GM12878 (cell line): Measurements from ENCODE around the gene MT1E. TPM values are rescaled to one million over a fixed set of nuclear protein-coding genes. Genes with fewer than 3 reads are reported as not detected.
"Not testable (repeated sequence)": the region's sequence is repeated elsewhere in the genome, so short reads cannot be mapped to it uniquely, and the experiment has no call there.

Experiments
- ATAC-seq: fragments of 200-7000 bp; cut with Tn5 transposase; 3 replicates; pipeline ENCODE4 v1.9.1; 2020; ENCODE audit warnings: mild to moderate bottlenecking, moderate library complexity
- BruUV-seq: library from RNA; stranded (reverse); fragments of 400-500 nt; replicated peaks from 2 replicates; lab custom pipeline; 2021; lab: Mats Ljungman, UMichigan
- CTCF ChIA-PET: fragments of 300-600 bp; sonication (Branson Sonifier 250); formaldehyde crosslinking; extraction: SDS; loops from one replicate; lab custom pipeline; 2021; ENCODE audit warnings: inconsistent platforms; lab: Yijun Ruan, JAX
- POLR2A ChIA-PET: fragments of 350-600 bp; formaldehyde crosslinking; extraction: SDS; loops from one replicate; lab custom pipeline; 2021; ENCODE audit warnings: inconsistent platforms; lab: Charles Lee
- RAD21 ChIA-PET: fragments of 300-600 bp; sonication (Branson Sonifier 250); formaldehyde crosslinking; loops from one replicate; lab custom pipeline; 2023; ENCODE audit warnings: antibody characterized with exemption; ENCODE audit not compliant: unreplicated experiment; lab: Charles Lee
- SMC1A ChIA-PET: fragments of 300-600 bp; sonication (Branson Sonifier 250); formaldehyde crosslinking; loops from one replicate; lab custom pipeline; 2023; ENCODE audit not compliant: unreplicated experiment, uncharacterized antibody; lab: Charles Lee
- DNase-seq: peaks from one replicate; pipeline ENCODE4 v3.0.0-alpha.2; 2011; ENCODE audit warnings: low read depth, low spot score
- FAIRE-seq: peaks from 3 replicates; lab custom pipeline; 2011; peaks lifted over from hg19 to GRCh38; lab: Jason Lieb, UNC
- H2AFZ ChIP-seq: 2 replicates; pipeline ENCODE4 v1.6.0; 2011; ENCODE audit warnings: low read depth, low read length, control low read depth; ENCODE audit not compliant: control insufficient read depth
- H3K27ac ChIP-seq: 2 replicates; pipeline ENCODE4 v1.5.1; 2011; ENCODE audit warnings: control low read depth; ENCODE audit not compliant: control insufficient read depth, insufficient read depth
- H3K27me3 ChIP-seq, 2 experiments: replicated peaks in 1 of 2; 2 replicates each; pipeline versions ENCODE4 v1.6.0 to v1.6.1; 2011; ENCODE audit warnings: low read length in 1 of 2; ENCODE audit not compliant: control insufficient read depth in 2 of 2, insufficient read depth in 2 of 2
- H3K36me3 ChIP-seq, 2 experiments: 2 replicates each; pipeline ENCODE4 v1.5.1; 2011; ENCODE audit warnings: low read length in 1 of 2; ENCODE audit not compliant: control insufficient read depth in 2 of 2, insufficient read depth in 2 of 2
- H3K4me1 ChIP-seq: 2 replicates; pipeline ENCODE4 v1.6.1; 2011; ENCODE audit warnings: mild to moderate bottlenecking, low read length, moderate library complexity, mixed read lengths; ENCODE audit not compliant: control insufficient read depth, insufficient read depth
- H3K4me2 ChIP-seq: 2 replicates; pipeline ENCODE4 v1.6.0; 2011; ENCODE audit warnings: control low read depth; ENCODE audit not compliant: control insufficient read depth, insufficient read depth
- H3K4me3 ChIP-seq: fragments of 200-600 bp; sonication (generic); 2 replicates; pipeline ENCODE4 v1.5.1; 2016
- H3K79me2 ChIP-seq: 2 replicates; pipeline ENCODE4 v1.6.0; 2011; ENCODE audit warnings: low read length; ENCODE audit not compliant: control insufficient read depth, insufficient read depth
- H3K9ac ChIP-seq: 2 replicates; pipeline ENCODE4 v1.8.0; 2011; ENCODE audit warnings: low read length, control low read depth, mixed read lengths; ENCODE audit not compliant: control insufficient read depth, insufficient read depth
- H3K9me3 ChIP-seq: replicated peaks from 3 replicates; pipeline ENCODE4 v1.5.1; 2011; ENCODE audit warnings: mild to moderate bottlenecking, low read length; ENCODE audit not compliant: control insufficient read depth, insufficient read depth
- H4K20me1 ChIP-seq: 2 replicates; pipeline ENCODE4 v1.6.0; 2011; ENCODE audit not compliant: control insufficient read depth, insufficient read depth
- BCLAF1 ChIP-seq: fragments of 450-650 bp; IDR thresholded peaks from 2 replicates; pipeline ENCODE4 v1.6.1; 2017; ENCODE audit warnings: antibody characterized with exemption, mild to moderate bottlenecking, moderate library complexity
- CTCF ChIP-seq, 3 experiments: IDR thresholded peaks in 2 of 3; conservative IDR thresholded peaks in 1 of 3; 2 replicates each; pipeline ENCODE4 v1.5.1; 2011; ENCODE audit warnings: low read depth in 3 of 3, low read length in 3 of 3, mild to moderate bottlenecking in 3 of 3, control low read depth in 2 of 3, moderate library complexity in 2 of 3, inconsistent platforms in 1 of 3, mixed read lengths in 1 of 3; ENCODE audit not compliant: control insufficient read depth in 2 of 3, insufficient read depth in 1 of 3; ENCODE audit errors: extremely low read depth in 1 of 3
- EGR1 ChIP-seq, 2 experiments: IDR thresholded peaks; 1 replicate in 1 of 2; 2 replicates in 1 of 2; pipeline ENCODE4 v1.6.1; 2011 to 2012; ENCODE audit warnings: low read depth in 2 of 2, low read length in 2 of 2, borderline replicate concordance in 1 of 2, mild to moderate bottlenecking in 1 of 2, moderate library complexity in 1 of 2
- NR2C2 ChIP-seq: IDR thresholded peaks from 2 replicates; pipeline ENCODE4 v1.6.1; 2011; ENCODE audit warnings: borderline replicate concordance, low read depth; ENCODE audit not compliant: control insufficient read depth, insufficient read length
- PAX8 ChIP-seq: fragments of 450-650 bp; IDR thresholded peaks from 2 replicates; pipeline ENCODE4 v1.6.1; 2017; ENCODE audit warnings: mild to moderate bottlenecking, moderate library complexity
- POLR2AphosphoS2 ChIP-seq: IDR thresholded peaks from 2 replicates; pipeline ENCODE4 v1.6.1; 2011; ENCODE audit warnings: low read depth, mild to moderate bottlenecking, low read length, improper control_type of control experiment, moderate library complexity
- SIN3A ChIP-seq: IDR thresholded peaks from 2 replicates; pipeline ENCODE4 v1.6.1; 2012; ENCODE audit warnings: low read depth, low read length, improper control_type of control experiment
- WGBS: methylation state at CpG from one replicate; pipeline ENCODE4 v1.1.6; 2016; ENCODE audit warnings: low lambda C conversion rate; ENCODE audit not compliant: insufficient replicate concordance, insufficient coverage; ENCODE audit errors: missing lambda C conversion rate; 5-methylcytosine and 5-hydroxymethylcytosine counted together
- in situ Hi-C: fragments of 300-500 bp; cut with MboI; formaldehyde crosslinking; loops from 9 replicates; pipeline ENCODE4 v1.14.3; 2018; ENCODE audit warnings: mixed read lengths
- intact Hi-C: fragments of 100-400 bp; cut with micrococcal nuclease; formaldehyde crosslinking; loops from one replicate; pipeline ENCODE4 v1.14.2; 2022; ENCODE audit not compliant: unreplicated experiment
- polyA plus RNA-seq, 11 experiments: library from polyadenylated mRNA; depleted of rRNA in 4 of 11; unstranded in 6 of 11; stranded (reverse) in 5 of 11; fragments of >200 nt; fragmentation: Nextera tagmentation in 4 of 11; fragmentation: Illumina TruSeq in 1 of 11; extraction: Ambion mirVana in 4 of 11; extraction: Trizol in 1 of 11; gene quantifications; 1 replicate in 1 of 11; 2 replicates in 10 of 11; pipeline versions ENCODE4 v1.2.1 to v1.2.3, GENCODE V29; 2011 to 2016; ENCODE audit warnings: inconsistent platforms in 2 of 11, missing spikeins in 2 of 11, low read depth in 1 of 11
- total RNA-seq, 4 experiments: library from RNA; depleted of rRNA in 3 of 4; stranded (reverse); fragments of >200 nt in 3 of 4; fragmentation: Illumina TruSeq in 1 of 4; extraction: Trizol in 1 of 4; gene quantifications; 2 replicates each; pipeline versions ENCODE4 v1.2.1 to v1.2.3, GENCODE V29; 2013 to 2021
- TF ChIP-seq, protein P1 (sequence below): IDR thresholded peaks from 2 replicates; pipeline ENCODE4 v1.6.1; 2012; ENCODE audit warnings: low read depth, low read length, improper control_type of control experiment

The MT1E gene
- total and polyA plus RNA-seq, 10 of the 15 experiments (the other 5 are each of a cell fraction or from before 2014, with no cell fraction given), result 5.8 to 22.3 (median 16.5) TPM

DNA sequence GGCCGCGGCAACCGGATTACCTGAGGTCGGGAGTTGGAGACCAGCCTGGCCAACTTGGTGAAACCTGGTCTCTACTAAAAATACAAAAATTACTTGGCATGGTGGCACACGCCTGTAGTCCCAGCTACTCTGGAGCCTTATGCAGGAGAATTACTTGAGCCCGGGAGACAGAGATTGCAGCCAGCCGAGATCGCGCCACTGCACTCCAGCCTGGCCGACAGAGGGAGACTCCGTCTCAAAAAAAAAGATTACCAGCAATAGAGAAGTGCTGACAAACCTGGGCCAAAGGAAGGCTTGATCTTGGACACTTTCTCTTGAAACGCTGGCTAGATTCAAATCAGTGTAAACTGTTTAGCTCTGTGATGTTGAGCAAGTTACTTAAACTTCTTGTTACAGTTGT, 48.3 kb downstream of the MT1E start (continued):
- TF ChIP-seq, protein P1, sequence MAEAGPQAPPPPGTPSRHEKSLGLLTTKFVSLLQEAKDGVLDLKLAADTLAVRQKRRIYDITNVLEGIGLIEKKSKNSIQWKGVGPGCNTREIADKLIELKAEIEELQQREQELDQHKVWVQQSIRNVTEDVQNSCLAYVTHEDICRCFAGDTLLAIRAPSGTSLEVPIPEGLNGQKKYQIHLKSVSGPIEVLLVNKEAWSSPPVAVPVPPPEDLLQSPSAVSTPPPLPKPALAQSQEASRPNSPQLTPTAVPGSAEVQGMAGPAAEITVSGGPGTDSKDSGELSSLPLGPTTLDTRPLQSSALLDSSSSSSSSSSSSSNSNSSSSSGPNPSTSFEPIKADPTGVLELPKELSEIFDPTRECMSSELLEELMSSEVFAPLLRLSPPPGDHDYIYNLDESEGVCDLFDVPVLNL, result no peak
- TF ChIP-seq BCLAF1 (no peak), CTCF (IDR thresholded peaks at IDR 0.05 in 2 of 3, conservative IDR thresholded peaks at IDR 0.05 in 1 of 3; ENCODE audit: control insufficient read depth in 2 of 3, extremely low read depth in 1 of 3, insufficient read depth in 1 of 3, low read depth in 3 of 3, low read length in 3 of 3) (peak; percentile 45 to 58 (median 47)), SIN3A (no peak), NR2C2 (no peak), POLR2AphosphoS2 (no peak), EGR1 (IDR thresholded peaks at IDR 0.05; ENCODE audit: borderline replicate concordance in 1 of 2, low read depth in 2 of 2, low read length in 2 of 2) (no peak), PAX8 (no peak)

- POLR2A ChIA-PET, result not testable (repeated sequence)
Observed at GRCh38 chr16:56674570-56674969, 49.0 kb downstream of the MT1E start.

More at GRCh38 chr16:56674570-56674969, 49.0 kb downstream of the MT1E start:
- intact Hi-C loops, result loop anchor here (1.0 kb wide), 1 partner anchor 28 kb away; no protein-coding TSS in a partner anchor
- H4K20me1 ChIP-seq, H3K27ac ChIP-seq, in situ Hi-C loops, ATAC-seq, H3K9ac ChIP-seq, H3K36me3 ChIP-seq, H3K4me3 ChIP-seq, H3K9me3 ChIP-seq, H3K79me2 ChIP-seq, H3K4me2 ChIP-seq, BruUV-seq, DNase-seq, H2AFZ ChIP-seq, FAIRE-seq, H3K4me1 ChIP-seq: not testable (repeated sequence)
- CTCF ChIA-PET, result interaction anchor here (2.6 kb wide), 1 partner anchor 27 kb away, joined by 28 read pairs; no protein-coding TSS in a partner anchor
- 64% methylated on average over 6 of the region's 6 CpGs for WGBS
- H3K27me3 ChIP-seq, result peaks cover 9 to 11% of the 10 kb centered on the region in 2 experiments
- SMC1A ChIA-PET, result interaction anchor here (1.2 to 1.5 kb wide), 2 partner anchors 9 to 28 kb away, joined by 3 to 7 read pairs; no protein-coding TSS in a partner anchor
- RAD21 ChIA-PET, result interaction anchor here (1.1 to 2.1 kb wide), 2 partner anchors 8 to 27 kb away, joined by 3 to 10 read pairs; partner anchors contain the start of gene MT1X
